HG03432 (cell line): ENCODE data around the gene VTN.

ENCODE experiments used
- ATAC-seq: cut with Tn5 transposase; IDR thresholded peaks from one replicate; pipeline ENCODE4 v1.9.1; 2021; ENCODE audit warnings: mild to moderate bottlenecking, moderate library complexity; ENCODE audit not compliant: unreplicated experiment

Gene VTN

GRCh38 chr17:28370035-28370743, at the start of gene VTN:
Gene VTN (minus strand): TSS chr17:28370307. CDS start chr17:28370203, 104 bp downstream.
- ATAC-seq: no peak

GRCh38 chr17:28416703-28417311, 46.7 kb upstream of the VTN start:
- ATAC-seq: no peak

GRCh38 chr17:28415886-28416285, 45.8 kb upstream of the VTN start:
- no peak for ATAC-seq

- ATAC-seq: no peak
Measured at GRCh38 chr17:28413804-28414203, 43.7 kb upstream of the VTN start.

- ATAC-seq: no peak
Measured at GRCh38 chr17:28412099-28412498, 42.0 kb upstream of the VTN start.

- ATAC-seq: no peak
Measured at GRCh38 chr17:28407974-28408306, 37.8 kb upstream of the VTN start.

GRCh38 chr17:28407130-28407973, 37.2 kb upstream of the VTN start:
- ATAC-seq: no peak

GRCh38 chr17:28406473-28406814, 36.3 kb upstream of the VTN start:
- ATAC-seq: no peak

GRCh38 chr17:28405632-28406472, 35.7 kb upstream of the VTN start, which contains the start of gene SLC46A1:
Gene SLC46A1 (minus strand): TSS chr17:28406212. CDS start chr17:28406114, 98 bp downstream.
- ATAC-seq: peak; percentile 86

GRCh38 chr17:28404812-28405570, 34.9 kb upstream of the VTN start:
- no peak for ATAC-seq

- no peak for ATAC-seq
Measured at GRCh38 chr17:28404461-28404811, 34.3 kb upstream of the VTN start.

- no peak for ATAC-seq
Measured at GRCh38 chr17:28404007-28404406, 33.9 kb upstream of the VTN start.

GRCh38 chr17:28402844-28403243, 32.7 kb upstream of the VTN start:
- no peak for ATAC-seq

GRCh38 chr17:28402224-28402630, 32.1 kb upstream of the VTN start:
- no peak for ATAC-seq

GRCh38 chr17:28399808-28400207, 29.7 kb upstream of the VTN start:
- ATAC-seq: no peak

- no peak for ATAC-seq
Measured at GRCh38 chr17:28398280-28398981, 28.3 kb upstream of the VTN start.

GRCh38 chr17:28397687-28398279, 27.7 kb upstream of the VTN start:
- ATAC-seq: no peak

- no peak for ATAC-seq
Measured at GRCh38 chr17:28397275-28397674, 27.2 kb upstream of the VTN start.

GRCh38 chr17:28396635-28397239, 26.6 kb upstream of the VTN start:
- ATAC-seq: no peak
